K562 (cell line): ENCODE data around the gene RNF214. TPM values are rescaled to one million over a fixed set of nuclear protein-coding genes. Genes with fewer than 3 reads are reported as not detected.

Experiments
- CBX1 ChIP-seq: sonication (generic); IDR thresholded peaks from 2 replicates; pipeline ENCODE4 v1.6.1; 2016; ENCODE audit warnings: antibody characterized with exemption, low read depth, mild to moderate bottlenecking
- CREBBP ChIP-seq: IDR thresholded peaks from one replicate; pipeline ENCODE4 v1.6.1; 2012; ENCODE audit warnings: low read depth, mild to moderate bottlenecking, control low read depth, inconsistent platforms, low read length
- E2F6 ChIP-seq, 2 experiments: IDR thresholded peaks; 2 replicates each; pipeline ENCODE4 v1.6.1; 2011; ENCODE audit warnings: borderline replicate concordance in 1 of 2, control low read depth in 1 of 2, low read depth in 1 of 2, low read length in 1 of 2, mild to moderate bottlenecking in 1 of 2, mixed read lengths in 1 of 2, moderate library complexity in 1 of 2; ENCODE audit not compliant: insufficient read depth in 1 of 2, insufficient read length in 1 of 2, poor library complexity in 1 of 2, severe bottlenecking in 1 of 2; ENCODE audit errors: extremely low read depth in 1 of 2
- E2F8 ChIP-seq: fragments of 450-650 bp; IDR thresholded peaks from 2 replicates; pipeline ENCODE4 v1.7.1; 2018; ENCODE audit warnings: mild to moderate bottlenecking, low read depth; ENCODE audit not compliant: partially characterized antibody
- EHMT2 ChIP-seq: fragments of 450-650 bp; IDR thresholded peaks from 2 replicates; pipeline ENCODE4 v1.6.1; 2018; ENCODE audit warnings: antibody characterized with exemption
- EP300 ChIP-seq: IDR thresholded peaks from 2 replicates; pipeline ENCODE4 v1.6.1; 2012; ENCODE audit warnings: low read length, improper control_type of control experiment
- GTF2B ChIP-seq: IDR thresholded peaks from 2 replicates; pipeline ENCODE4 v1.6.1; 2011; ENCODE audit not compliant: insufficient read length; ENCODE audit errors: extremely low read depth
- KLF1 ChIP-seq: fragments of 450-650 bp; IDR thresholded peaks from 2 replicates; pipeline ENCODE4 v1.6.1; 2016; ENCODE audit warnings: missing genetic modification characterization, missing compliant biosample characterization
- KLF10 ChIP-seq: fragments of 250-450 bp; sonication (Bioruptor Pico); IDR thresholded peaks from 2 replicates; pipeline ENCODE4 v1.6.1; 2021; ENCODE audit warnings: matching md5 sums
- KLF16 ChIP-seq: IDR thresholded peaks from 2 replicates; pipeline ENCODE4 v1.6.1; 2016; ENCODE audit warnings: antibody characterized with exemption
- MIER1 ChIP-seq: fragments of 450-650 bp; IDR thresholded peaks from 2 replicates; pipeline ENCODE4 v1.6.1; 2016; ENCODE audit warnings: antibody characterized with exemption, mild to moderate bottlenecking, low read depth
- MLX ChIP-seq, 2 experiments: fragments of 450-650 bp in 1 of 2; sonication (generic) in 1 of 2; formaldehyde crosslinking; conservative IDR thresholded peaks; 2 replicates each; pipeline versions ENCODE4 v1.4.0 to v1.8.1; 2020 to 2022; ENCODE audit warnings: mild to moderate bottlenecking in 1 of 2, missing genetic modification reagents in 1 of 2
- NR4A1 ChIP-seq, 2 experiments: fragments of 250-450 bp in 1 of 2; fragments of 450-650 bp in 1 of 2; sonication (Bioruptor Pico) in 1 of 2; IDR thresholded peaks; 2 replicates each; pipeline versions ENCODE4 v1.4.0 to v1.6.1; 2016 to 2020; ENCODE audit warnings: mild to moderate bottlenecking in 2 of 2, missing compliant biosample characterization in 1 of 2, missing genetic modification characterization in 1 of 2, moderate library complexity in 1 of 2
- PHF8 ChIP-seq: fragments of 200-600 bp; sonication (generic); IDR thresholded peaks from 2 replicates; pipeline ENCODE4 v1.6.1; 2012; ENCODE audit warnings: mixed run types, mild to moderate bottlenecking, inconsistent platforms, low read length, moderate library complexity, borderline replicate concordance
- PPARD ChIP-seq: fragments of 250-450 bp; sonication (Bioruptor Pico); IDR thresholded peaks from 2 replicates; pipeline ENCODE4 v1.8.0; 2022; ENCODE audit warnings: inconsistent platforms, mild to moderate bottlenecking, moderate library complexity
- PTBP1 ChIP-seq: fragments of 200-400 bp; formaldehyde crosslinking; IDR thresholded peaks from 2 replicates; pipeline ENCODE4 v1.6.1; 2017; ENCODE audit warnings: low read depth, low read length
- RBM39 ChIP-seq: fragments of 200-400 bp; formaldehyde crosslinking; optimal IDR thresholded peaks from 2 replicates; pipeline ENCODE3; 2018; ENCODE audit warnings: low read depth, low read length
- RFX1 ChIP-seq: fragments of 450-650 bp; IDR thresholded peaks from 2 replicates; pipeline ENCODE4 v1.6.1; 2016; ENCODE audit warnings: mild to moderate bottlenecking, moderate library complexity
- SETDB1 ChIP-seq: IDR thresholded peaks from one replicate; pipeline ENCODE4 v1.6.1; 2012; ENCODE audit warnings: low read length, control low read depth, inconsistent platforms
- SIX5 ChIP-seq, 2 experiments: IDR thresholded peaks; 2 replicates each; pipeline ENCODE4 v1.6.1; 2011; ENCODE audit warnings: low read length in 2 of 2, borderline replicate concordance in 1 of 2, low read depth in 1 of 2, mild to moderate bottlenecking in 1 of 2, moderate library complexity in 1 of 2; ENCODE audit not compliant: insufficient read depth in 1 of 2
- SMAD1 ChIP-seq: fragments of 150-350 bp; IDR thresholded peaks from 2 replicates; pipeline ENCODE4 v1.6.1; 2014; ENCODE audit warnings: low read length, low read depth; ENCODE audit not compliant: partially characterized antibody
- ZNF23 ChIP-seq: fragments of 250-450 bp; sonication (Bioruptor Pico); IDR thresholded peaks from 2 replicates; pipeline ENCODE4 v1.4.0; 2020; ENCODE audit warnings: mild to moderate bottlenecking
- polyA plus RNA-seq, 8 experiments: library from polyadenylated mRNA; depleted of rRNA in 4 of 8; stranded (reverse) in 5 of 8; unstranded in 3 of 8; fragments of >200 nt; fragmentation: Nextera tagmentation in 2 of 8; fragmentation: Illumina TruSeq in 1 of 8; extraction: Ambion mirVana in 2 of 8; extraction: Trizol in 1 of 8; gene quantifications; 2 replicates each; pipeline versions ENCODE4 v1.2.1 to v1.2.3, GENCODE V29; 2011 to 2014; ENCODE audit warnings: inconsistent platforms in 1 of 8, missing spikeins in 1 of 8
- total RNA-seq, 7 experiments: library from RNA; depleted of rRNA in 6 of 7; stranded (reverse); fragments of >200 nt in 6 of 7; fragmentation: Illumina TruSeq in 2 of 7; extraction: Trizol in 2 of 7; gene quantifications; 2 replicates each; pipeline versions ENCODE4 v1.2.1 to v1.2.3, GENCODE V29; 2011 to 2021; ENCODE audit warnings: low replicate concordance in 1 of 7

The RNF214 gene
- total and polyA plus RNA-seq, 9 of the 15 experiments (the other 6 are each of a cell fraction or from before 2014, with no cell fraction given) = 6.6 to 24.8 (median 11.9) TPM

- TF ChIP-seq E2F8 (no peak), SMAD1 (peak; percentile 72), KLF10 (no peak), CREBBP (no peak), KLF1 (peak; percentile 97), RBM39 (no peak), SETDB1 (no peak), MLX (CRISPR knock-in tag; conservative IDR thresholded peaks at IDR 0.05) (no peak), ZNF23 (CRISPR knock-in tag) (no peak), MIER1 (no peak), NR4A1 (CRISPR knock-in tag; IDR thresholded peaks at IDR 0.05) (no peak), NR4A1 (tag; IDR thresholded peaks at IDR 0.05) (no peak; the same call in 1 of the 2 replicates), SIX5 (IDR thresholded peaks at IDR 0.05; ENCODE audit: borderline replicate concordance in 1 of 2, insufficient read depth in 1 of 2, low read depth in 1 of 2, low read length in 2 of 2) (no peak), KLF16 (peak; percentile 94), PTBP1 (no peak), EHMT2 (no peak), RFX1 (peak; percentile 81), PPARD (CRISPR knock-in tag) (no peak), EP300 (peak; percentile 93), GTF2B (no peak), E2F6 (IDR thresholded peaks at IDR 0.05; ENCODE audit: borderline replicate concordance in 1 of 2, extremely low read depth in 1 of 2, insufficient read depth in 1 of 2, insufficient read length in 1 of 2, low read depth in 1 of 2, low read length in 1 of 2, poor library complexity in 1 of 2, severe bottlenecking in 1 of 2) (no peak), CBX1 (no peak), PHF8 (no peak)
Observed at GRCh38 chr11:117223741-117224689, 8.5 kb upstream of the RNF214 start (continued).
